Stimulated activated CD4-positive, alpha-beta T cell treated with anti-CD3 and anti-CD28 coated beads, Interleukin-1b, Interleukin-23, amount 100 ng/mL, for 24 hours (primary cell): ENCODE results near the gene CARHSP1.
"Not testable (repeated sequence)": the region's sequence is repeated elsewhere in the genome, so short reads cannot be mapped to it uniquely, and the experiment has no call there.

Experiments used
- DNase-seq, 4 experiments: peaks; one replicate each; pipeline ENCODE4 v3.0.0-alpha.2; 2020; ENCODE audit warnings: low read depth in 4 of 4, low spot score in 1 of 4

CARHSP1 gene

DNA sequence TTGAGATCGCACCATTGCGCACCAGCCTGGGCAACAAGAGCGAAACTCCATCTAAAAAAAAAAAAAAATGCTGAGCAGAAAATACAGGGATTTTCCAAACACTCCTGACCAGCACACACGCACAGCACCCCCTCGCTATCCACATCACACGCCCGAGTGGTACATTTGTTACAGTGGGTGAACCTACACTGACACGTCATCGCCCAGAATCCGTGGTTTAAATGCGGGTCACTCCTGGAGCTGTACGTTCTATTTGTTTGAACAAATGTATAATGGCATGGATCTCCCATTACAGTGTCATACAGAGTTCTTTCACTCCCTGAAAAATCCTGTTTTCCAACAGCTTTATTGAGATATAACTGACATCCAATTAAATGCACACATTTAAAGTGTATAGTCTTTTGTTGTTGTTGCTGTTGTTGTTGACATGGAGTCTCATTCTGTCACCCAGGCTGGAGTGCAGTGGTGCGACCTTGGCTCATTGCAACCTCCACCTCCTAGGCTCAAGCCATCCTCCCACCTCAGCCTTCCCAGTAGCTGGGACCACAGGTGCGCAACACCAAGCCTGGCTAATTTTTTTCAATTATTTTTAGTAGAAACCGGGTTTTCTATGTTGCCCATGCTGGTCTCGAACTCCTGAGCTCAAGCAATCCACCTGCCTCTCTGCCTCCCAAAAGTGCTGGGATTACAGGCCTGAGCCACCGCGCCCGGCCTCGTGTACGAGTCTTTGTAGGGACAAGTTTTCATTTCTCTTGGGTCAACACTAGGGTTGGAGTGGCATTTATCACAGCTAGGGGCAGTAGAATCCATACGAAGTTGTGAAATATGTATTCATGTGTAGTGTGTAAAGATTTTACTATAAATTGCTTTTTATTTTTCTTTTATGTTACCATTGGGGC lies 4.4 kb upstream of the CARHSP1 start:
- DNase-seq, result no peak

DNA sequence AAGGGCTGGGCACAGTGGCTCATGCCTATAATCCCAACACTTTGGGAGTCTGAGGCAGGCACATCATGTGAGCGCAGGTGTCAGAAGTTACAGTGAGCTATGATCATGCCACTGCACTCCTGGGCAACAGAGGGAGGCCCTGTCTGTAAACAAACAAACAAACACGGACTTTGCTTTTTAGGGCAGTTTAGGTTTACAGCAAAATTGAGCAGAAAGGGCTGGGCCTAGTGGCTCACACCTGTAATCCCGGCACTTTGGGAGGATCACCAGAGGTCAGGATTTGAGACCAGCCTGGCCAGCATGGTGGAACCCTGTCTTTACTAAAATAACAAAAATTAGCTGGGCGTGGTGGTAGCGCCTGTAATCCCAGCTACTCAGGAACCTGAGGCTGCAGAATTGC lies 3.3 kb upstream of the CARHSP1 start:
- no peak for DNase-seq

DNA sequence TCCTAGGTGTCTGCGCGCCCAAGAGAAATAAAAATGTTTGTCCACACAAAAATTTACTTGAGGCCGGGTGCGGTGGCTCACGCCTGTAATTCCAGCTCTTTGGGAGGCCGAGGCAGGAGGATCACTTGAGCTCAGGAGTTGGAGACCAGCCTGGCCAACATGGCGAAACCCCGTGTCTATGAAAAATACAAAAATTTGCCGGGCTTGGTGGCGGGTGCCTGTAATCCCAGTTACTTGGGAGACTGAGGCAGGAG lies 1.1 kb upstream of the CARHSP1 start:
- DNase-seq, result not testable (repeated sequence)

DNA sequence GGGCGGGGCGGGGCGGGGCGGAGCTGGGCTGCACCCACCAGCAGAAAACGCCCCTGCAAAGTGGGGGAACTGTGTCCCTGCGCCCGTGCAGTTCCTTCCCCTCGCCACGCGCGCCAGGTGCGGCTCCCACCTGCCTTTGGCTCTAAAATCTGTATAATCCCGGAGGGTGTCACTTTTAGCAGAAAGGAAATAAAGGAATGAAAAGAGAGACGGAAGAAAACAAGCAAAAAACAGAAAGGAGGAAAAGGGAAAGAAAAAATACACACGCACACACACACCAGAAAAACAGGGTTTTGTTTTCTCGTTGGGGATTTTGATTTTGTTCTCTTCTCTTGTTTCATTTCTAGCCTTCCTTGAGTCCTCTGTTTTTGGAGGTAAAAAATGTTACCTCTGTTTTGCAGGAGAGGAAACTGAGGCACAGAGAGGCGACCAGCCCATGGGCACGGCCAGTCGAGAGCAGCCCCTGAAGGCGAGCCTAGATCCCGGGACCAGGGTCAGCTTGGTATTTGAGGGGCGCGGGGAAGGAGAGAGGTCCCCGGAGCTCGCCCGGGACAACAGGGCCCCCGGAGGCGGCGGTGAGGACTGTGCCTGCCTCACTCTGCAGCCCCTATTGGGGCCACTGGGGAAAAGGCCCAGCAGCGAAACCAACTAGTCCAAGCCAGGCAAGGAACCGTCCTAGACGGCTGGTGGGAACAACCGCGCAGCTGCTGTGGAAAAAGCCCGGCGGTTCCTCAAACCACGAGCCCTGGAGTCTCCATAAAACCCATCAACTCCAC lies 594 bp upstream of the CARHSP1 start:
- no peak for DNase-seq

DNA sequence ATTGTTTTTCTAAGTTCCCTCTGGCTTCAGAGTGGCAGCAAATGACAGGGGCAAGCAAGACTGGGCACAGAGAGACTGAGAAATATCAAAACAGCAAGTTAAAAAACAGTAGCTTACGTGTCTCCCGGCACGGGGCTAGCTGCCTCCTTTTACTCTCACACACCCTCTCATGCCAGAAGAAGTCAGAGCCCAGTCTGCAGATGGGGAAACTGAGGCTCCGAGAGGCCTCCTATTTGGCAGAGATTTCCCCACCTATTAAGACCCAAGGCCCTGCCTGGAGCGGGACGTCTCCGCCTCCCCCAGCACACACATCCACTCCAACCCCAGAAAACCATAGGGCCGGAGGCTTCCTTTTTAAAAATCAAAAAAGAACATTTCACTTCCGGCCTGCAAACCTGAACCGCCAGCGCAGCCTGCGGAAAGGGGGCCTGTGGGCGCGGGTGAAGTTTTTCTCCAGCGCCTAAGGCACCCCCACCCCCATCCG lies 832 bp downstream of the CARHSP1 start:
- no peak for DNase-seq

DNA sequence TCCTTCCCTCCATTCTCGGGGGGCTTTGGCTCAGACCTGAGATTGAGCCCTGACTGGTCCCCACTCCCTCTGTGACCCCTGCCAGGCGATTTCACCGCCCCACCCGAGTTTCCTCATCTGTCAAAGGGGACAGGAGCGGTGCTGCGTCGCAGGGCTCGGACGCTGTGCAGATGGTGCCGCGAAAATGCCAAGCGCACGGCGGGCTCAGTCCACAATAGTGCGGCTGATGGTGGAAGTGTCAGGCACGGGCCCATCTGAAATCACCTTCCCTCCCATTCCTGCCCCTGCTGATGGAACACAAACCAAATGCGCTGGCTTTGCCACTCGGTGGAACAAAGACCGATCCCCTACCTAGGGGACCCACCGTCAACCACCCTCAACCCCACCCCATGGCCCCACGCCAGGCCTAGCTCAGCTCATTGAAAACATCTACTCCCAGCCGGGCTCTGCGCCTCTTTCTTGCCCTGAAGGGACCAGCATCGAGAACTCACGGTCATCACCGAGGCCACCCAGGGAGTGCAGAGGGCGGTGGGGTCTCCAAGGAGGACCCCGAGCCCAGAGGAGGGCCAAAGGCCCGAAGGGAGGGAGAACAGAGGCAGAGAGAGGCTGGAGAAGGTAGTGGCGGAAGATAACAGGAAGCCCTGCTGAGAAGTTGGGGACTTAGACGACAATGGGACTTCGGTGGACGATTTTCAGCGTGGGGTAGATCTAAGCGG lies 1.4 kb downstream of the CARHSP1 start:
- no peak for DNase-seq

DNA sequence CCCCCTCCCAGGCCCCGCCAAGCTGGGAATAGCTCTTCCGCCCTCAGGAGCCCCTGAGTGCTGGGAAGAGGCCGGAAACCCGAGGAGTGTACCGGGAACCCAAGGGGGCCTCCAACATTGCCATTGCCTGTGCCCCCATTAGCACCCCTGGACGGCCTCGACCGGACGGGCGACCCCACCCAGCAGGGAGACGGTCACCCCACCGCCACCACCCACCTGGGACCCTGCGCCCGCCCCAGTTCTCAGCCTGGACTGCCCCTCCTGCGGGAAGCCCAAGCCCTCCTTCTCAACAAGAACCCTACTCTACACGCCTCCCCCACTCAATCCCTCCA lies 2.0 kb downstream of the CARHSP1 start:
- no peak for DNase-seq

DNA sequence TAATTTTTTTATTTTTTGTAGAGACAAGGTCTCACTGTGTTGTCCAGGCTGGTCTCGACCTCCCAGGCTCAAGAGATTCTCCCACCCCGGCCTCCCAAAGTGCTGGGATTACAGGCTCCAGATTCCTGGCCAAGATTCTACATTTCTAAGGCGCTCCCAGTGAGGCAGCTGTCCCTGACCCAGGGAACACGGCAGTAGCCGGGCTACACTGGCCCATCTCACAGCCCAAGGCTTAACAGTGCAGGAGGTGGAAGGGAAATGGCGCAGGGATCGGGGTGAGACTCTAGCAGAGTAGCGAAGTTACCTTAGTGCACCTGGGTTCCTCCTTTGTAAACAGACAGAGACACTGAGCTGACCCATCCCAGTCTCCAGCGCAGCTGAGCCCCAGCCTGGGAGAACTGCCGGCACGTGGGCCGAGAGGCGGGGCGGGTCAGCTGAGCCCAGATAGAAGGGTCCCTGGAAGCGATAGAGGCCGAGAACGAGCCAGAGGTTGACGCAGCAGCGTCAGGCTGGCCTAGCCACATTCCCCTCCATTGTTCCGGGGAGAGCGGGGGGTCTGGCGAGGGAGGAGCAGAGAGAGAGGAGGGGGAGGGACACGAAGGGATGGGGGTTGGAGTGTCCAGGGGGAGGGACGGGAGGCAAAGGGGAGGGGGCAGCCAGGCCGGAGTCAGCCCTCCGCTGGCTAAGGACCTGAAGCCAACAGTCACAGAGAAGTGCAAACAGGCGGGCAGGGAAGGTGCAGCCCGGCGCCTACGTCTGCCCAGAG lies 2.5 kb downstream of the CARHSP1 start:
- no peak for DNase-seq

DNA sequence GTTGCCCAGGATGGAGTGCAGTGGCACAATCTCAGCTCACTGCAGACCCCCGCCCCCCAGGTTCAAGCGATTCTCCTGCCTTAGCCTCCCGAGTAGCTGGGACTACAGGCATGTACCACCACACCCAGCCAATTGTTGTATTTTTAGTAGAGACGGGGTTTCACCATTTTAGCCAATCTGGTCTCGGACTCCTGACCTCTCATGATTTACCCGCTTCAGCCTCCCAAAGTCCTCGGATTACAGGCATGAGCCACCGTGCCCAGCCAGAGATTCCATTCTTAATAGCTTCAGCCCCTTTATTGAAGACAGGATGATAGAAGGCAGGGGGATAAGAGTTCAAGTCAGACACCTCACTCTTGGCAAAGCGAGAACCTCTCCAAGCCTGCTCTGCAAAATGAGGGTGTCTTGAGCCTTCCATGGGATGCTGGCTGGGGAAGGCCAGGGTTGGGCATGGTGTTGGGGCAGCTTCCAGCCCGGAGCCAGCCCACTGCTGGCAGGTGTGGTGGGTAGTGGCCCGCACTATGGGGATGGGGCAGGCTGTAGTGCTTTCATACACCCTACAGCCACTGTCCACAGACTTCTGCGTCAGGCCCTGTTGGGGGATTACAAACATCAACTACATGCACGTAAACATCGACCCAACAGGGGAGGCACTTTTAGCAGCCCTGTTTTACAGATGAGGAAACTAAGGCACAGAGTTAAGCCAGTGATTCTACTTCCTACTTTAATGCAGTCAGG lies 3.5 kb downstream of the CARHSP1 start:
- DNase-seq, result no peak

DNA sequence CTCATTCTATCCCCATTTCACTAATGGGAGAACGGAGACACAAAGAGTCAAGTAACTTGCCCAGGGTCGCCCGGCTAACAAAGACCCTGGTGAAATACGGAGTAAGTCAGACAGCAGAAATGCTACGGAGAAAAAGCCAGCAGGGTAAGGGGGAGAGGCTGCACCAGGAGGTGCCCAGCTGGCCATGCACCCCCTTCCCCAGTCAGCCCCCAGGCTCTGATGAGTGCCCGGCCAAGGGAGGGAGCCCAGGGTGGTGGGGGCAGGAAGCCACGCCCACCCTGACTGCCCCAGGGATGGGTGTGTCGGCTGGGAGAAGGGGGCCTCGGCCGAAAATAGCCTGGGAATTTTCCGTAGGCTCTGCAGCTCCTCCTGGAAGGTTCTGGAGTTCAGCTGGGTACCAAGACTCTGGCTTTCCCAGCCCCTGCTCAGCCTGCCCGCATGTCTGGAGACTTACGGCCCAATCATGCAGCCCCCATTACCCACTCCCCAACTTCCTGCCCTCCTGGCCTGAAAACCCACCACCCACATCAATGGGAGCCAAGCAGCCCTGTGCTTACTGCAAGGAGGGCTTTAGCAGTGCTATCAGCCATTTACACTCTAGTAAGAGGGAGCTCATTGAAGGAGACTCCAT lies 4.2 kb downstream of the CARHSP1 start:
- DNase-seq, result no peak

DNA sequence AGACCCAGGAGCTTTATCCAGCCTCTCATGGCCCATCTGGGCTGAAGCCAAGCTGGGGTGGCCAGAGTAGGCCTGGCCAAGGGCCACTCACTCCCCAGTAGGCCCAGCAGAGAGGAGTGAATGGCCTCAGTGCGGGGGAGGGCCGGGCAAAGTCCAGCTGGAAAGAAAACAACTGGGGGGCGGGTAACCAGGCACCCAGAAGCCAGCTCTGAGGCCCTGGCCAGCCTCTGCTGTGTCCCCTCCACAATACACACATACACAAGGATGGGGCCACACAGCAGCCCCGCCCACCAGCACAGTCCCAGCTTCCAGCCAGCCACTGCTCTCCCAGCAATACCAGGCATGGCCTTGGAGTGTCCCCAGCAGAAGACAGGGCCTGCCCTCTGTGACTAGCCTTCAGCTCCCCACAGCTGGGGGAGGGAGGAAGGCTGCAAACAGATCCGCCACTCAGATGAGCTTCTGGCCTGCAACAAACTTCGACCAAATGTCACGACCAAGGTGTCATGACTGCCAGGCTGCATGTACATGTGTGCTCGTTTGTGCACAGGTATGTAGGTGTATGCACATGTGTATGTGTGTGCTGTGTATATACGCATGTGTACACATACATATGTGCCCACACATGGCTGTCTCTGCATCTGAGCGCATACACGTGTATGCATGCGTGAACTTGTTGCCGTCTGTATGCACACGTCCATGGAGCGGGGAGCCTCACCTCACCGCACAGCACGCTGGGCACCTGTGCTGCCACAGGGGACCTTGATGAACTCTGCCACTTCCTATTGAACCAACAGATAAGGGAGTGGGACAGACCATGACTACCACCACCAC lies 5.0 kb downstream of the CARHSP1 start:
- DNase-seq, result no peak

DNA sequence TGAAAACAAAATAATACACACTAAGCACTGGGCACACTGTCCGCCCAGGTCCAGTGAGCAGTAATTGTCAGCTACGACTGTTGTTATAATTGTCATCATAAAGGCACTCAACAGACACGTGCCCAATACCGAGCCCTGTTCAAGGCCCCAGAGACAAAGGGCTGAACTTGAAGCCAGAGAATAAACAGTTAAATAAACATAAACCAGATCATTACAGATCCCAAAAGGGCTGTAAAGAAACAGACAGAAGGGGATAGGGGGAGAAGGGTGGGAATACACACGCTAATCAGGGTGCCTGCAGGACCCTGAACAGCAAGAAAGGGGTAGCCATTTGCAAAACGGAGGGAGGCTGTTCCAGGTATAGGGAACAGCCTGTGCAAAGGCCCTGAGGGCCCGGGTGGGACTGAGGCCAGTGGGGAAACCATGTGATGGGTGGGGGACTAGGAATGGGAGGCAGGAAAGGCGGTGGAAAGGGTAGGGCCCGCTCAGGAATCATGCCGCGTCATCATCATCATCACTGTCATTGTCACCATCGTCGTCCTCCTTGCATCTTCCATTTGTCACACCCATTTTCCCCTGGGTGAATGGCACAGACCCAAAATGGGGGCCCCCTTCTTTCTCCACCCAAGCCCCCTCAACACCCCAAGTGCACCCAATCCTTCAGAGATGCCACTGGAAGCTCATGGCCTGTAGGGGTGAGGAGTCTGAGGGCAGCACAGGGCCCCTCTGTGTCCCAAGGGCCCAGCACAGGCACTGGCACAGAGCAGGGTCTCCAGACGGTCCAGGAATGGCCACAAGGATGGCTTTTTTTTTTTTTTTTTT lies 6.3 kb downstream of the CARHSP1 start:
- DNase-seq, result no peak

DNA sequence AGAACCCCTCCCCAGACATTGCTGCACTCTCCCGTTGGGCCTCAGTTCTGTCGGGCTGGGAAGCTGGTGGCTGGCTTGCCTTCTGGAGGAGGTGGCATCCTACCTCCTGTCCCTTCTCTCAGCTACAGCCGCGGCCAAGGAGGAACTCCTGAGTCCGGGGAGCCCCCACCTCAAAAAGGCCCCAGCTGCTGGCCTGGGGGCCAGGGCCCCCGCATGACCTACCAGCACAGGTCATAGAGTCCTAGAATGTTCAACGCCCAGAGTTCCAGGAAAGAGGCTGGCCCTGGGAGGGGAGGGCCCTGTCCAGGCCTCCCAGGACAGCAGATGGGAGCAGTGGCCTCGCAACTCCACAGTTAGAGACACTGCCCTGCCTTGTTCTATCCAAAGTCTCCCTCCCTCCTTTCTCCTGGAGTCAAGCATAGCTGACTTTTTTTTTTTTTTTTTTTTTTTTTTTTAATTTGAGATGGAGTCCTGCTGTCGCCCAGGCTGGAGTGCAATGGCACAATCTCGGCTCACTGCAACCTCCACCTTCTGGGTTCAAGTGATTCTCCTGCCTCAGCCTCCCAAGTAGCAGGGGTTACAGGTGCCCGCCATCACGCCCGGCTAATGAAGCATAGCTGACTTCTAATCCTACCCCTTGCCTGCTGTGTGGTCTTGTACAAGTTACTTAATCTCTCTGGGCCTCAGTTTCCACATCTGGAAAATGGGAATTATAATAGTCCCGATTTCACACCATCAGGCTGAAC lies 7.1 kb downstream of the CARHSP1 start:
- no peak for DNase-seq

DNA sequence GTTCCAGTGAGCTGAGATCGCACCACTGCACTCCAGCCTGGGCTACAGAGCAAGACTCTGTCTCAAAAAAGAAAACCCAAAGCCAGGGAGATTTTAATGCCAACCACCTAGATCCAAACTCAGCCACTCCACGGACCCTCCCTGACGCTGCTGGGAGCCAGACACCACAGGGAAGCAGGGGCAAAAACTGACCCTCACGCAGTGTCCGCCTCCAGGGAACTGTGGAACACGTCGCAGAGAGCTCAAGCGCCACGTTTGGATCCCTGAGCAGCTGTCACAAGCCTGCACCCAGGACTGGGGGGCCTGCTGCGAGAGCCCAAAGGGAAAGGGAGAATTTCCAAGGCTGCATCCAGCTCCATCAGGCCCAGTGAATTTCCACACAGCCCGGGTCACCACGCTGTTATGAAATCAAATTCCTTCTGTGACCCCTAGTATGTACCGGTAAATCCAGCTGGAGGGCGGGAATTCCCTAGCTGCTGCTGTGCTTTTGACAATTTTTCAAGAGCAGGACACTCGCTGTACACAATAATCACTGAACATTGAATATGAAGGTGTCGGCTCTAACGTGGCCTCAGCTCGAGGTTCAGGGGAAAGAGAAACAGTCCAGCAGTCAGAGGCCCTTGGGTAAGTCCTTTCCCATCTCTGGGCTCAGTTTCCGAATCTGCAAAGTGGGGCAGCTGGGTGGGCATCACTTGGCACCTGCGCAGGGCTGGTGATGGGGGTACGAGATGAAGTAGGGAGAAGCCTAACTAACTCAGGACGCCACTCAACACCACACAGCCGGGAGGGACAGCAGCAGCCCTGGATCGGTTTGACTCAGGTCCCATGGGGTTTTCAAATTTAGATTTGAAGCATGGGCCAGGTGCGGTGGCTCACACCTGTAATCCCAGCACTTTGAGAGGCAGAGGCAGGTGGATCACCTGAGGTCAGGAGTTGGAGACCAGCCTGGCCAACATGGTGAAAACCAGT lies 8.6 kb downstream of the CARHSP1 start:
- DNase-seq, result no peak

DNA sequence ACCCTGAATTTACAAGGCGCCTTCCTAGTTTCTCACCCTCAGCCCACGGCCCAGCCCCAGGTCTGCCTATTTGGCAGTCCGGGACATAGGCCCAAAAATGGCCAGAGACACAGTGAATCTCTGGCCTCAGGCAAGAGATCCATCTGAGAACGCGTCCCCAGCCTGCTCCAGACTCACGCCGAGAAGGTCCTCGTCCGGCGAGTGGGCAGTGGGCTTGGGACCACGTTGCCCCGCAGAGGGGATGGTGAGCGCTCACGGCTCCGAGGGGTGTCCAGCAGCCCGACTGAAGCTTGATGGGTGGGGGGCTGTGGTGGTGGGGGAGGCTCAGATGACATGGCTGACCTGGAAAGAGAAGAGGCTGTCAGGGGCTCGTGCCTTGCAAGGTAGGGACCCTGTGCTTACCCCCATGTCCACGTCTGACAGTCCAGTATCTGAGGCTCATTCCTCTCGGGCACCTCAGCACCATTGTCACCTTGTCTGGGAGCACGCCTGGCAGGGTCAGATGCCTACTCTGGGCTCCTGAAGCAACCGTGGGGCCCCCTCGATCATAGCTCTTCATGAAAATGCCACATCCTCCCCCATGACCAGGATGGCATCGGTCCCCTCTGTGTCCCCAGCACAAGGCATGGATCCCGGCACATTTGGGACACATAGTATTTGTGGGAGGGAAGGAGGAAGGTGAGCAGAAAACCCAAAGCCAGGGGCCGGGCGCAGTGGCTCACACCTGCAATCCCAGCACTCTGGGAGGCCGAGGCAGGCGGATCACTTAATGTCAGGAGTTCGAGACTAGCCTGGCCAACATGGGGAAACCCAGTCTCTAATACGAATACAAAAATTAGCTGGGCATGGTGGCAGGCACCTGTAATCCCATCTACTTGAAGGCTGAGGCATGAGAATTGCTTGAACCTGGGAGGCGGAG lies 9.6 kb downstream of the CARHSP1 start:
- no peak for DNase-seq
